Stimulated activated naive B cell treated with anti-CD40 and anti-IgM and Interleukin-4, amounts not matched to agents 10 μg/mL and 1 μg/mL and 100 μg/mL, for 72 hours (primary cell): ENCODE data around the gene KLF15.

Source experiments
- ATAC-seq, 2 donors: fragments of 150-1000 bp; cut with Tn5 transposase; replicated peaks; 2 replicates each; pipeline ENCODE4 v1.10.0; 2021; ENCODE audit warnings: moderate library complexity in 1 of 2
- DNase-seq: peaks from one replicate; pipeline ENCODE4 v3.0.0; 2021
- H3K27ac Mint-ChIP-seq: one replicate; pipeline ENCODE4 v1.8.0; 2022; ENCODE audit warnings: mild to moderate bottlenecking, mixed read lengths
- H3K27me3 Mint-ChIP-seq, 2 donors: one replicate each; pipeline ENCODE4 v1.8.0; 2022; ENCODE audit warnings: mixed read lengths in 2 of 2
- H3K36me3 Mint-ChIP-seq, 2 donors: one replicate each; pipeline ENCODE4 v1.8.0; 2022; ENCODE audit warnings: mixed read lengths in 2 of 2, mild to moderate bottlenecking in 1 of 2
- H3K4me1 Mint-ChIP-seq, 2 donors: one replicate each; pipeline ENCODE4 v1.8.0; 2022; ENCODE audit warnings: mixed read lengths in 2 of 2, mild to moderate bottlenecking in 1 of 2
- H3K4me3 Mint-ChIP-seq, 2 donors: one replicate each; pipeline ENCODE4 v1.8.0; 2022; ENCODE audit warnings: mild to moderate bottlenecking in 2 of 2, mixed read lengths in 2 of 2, moderate library complexity in 1 of 2
- H3K9me3 Mint-ChIP-seq, 2 donors: one replicate each; pipeline ENCODE4 v1.8.0; 2022; ENCODE audit warnings: mixed read lengths in 2 of 2, mild to moderate bottlenecking in 1 of 2

KLF15 gene

DNA sequence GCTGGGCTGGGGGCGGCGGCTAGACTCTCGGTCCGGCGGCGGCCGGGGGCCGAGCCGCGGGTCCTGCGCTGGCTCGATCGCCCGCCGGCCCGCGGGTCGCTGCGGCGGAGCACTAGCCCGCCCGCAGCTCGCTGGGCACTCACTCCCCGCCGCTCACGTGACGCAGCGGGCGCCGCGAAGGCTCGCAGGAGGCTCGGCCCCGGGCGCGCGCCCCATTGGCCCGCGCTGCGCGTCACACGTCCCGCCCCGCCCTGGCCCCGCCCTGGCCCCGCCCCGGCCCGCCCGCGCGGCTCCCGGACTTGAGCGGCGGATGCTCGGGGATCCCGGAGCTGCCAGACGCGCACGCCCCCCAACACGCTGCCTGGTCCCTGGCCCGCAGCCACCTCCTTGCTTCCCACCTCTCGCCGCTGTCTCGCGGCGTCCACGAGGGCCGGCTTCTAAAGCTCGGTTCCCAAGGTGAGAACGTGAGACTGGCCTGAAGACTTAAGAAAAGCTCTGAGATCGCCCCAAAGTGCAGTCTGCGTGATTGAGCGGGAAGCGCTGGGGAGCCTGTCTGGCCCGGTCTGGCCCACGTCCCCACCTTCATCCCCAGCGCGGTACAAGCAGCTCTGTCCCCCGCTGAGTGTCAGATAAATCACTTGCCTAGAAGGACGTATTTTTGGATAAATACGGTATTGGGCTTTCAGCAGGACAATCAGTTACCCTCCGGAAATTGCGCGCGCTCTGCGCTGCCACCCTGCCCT, at the start of gene KLF15:
Gene KLF15 (minus strand): TSS at position 114 of the 743 bp plus-strand sequence. CDS start 4,486 bp downstream, outside the sequence.
- ATAC-seq, result peak; percentile 91 to 95
- no peaks in the 10 kb centered on the region for H3K9me3 Mint-ChIP-seq
- DNase-seq, result peak; percentile 65
- H3K4me1 Mint-ChIP-seq, result peaks cover 5 to 23% of the 10 kb centered on the region in 2 donors
- H3K27ac Mint-ChIP-seq, result peak within 1 kb of the TSS; percentile 60
- peak within 1 kb of the TSS; percentile 85 to 89 for H3K4me3 Mint-ChIP-seq
- no peaks in the 10 kb centered on the region for H3K36me3 Mint-ChIP-seq
- H3K27me3 Mint-ChIP-seq, result peaks cover 50 to 75% of the 10 kb centered on the region in 2 donors

DNA sequence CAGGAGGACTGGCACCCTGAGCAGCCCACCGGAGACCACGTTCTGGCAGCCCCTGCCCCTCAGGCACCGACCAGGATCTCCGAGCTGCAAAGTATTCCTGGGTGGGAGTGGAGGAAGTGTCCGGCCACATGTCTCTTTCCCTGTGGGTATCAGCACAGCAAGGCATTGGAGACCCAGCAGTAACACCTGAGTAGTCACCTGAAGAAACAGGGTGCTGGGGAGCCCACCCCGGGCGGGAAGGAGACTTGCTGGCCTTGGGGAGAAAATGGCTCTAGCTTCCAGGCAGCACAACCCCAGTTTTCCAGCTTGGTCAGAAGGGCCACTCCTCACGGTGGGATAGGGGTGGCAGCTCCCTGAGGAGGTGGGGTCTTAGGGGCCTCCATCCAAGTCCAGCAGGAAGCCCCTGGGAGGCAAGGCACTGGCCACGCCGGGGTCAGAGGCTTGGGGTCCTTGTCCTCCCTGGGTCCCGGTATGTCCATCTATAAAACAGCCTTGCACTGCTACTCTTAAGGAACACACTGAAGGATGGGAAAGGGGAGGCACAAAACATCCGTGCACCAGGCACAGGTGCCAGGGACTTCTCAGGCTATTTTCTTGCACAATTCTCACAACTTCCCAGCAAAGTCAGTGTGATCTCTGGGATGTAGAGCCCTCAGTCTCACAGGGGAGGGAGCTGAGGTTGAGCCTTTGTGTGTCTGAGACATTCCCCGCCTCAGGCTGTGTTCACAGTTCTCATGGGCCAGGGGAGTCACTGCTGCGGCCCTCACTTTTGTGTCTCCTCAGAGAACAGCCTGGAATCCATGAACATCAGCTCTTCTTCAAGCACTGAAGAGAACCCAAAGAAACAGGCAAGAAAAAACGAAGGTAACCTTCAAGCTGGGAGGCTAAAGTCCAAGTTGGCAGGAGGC, 49.4 kb upstream of the KLF15 start:
- no peak for ATAC-seq
- Mint-ChIP-seq H3K9me3 (no peaks in the 10 kb centered on the region), H3K4me3 (no peak overlapping the region), H3K27me3 (peaks cover 53 to 62% of the 10 kb centered on the region in 2 donors), H3K27ac (no peak overlapping the region), H3K36me3 (no peaks in the 10 kb centered on the region), H3K4me1 (no peaks in the 10 kb centered on the region)
- no peak for DNase-seq

DNA sequence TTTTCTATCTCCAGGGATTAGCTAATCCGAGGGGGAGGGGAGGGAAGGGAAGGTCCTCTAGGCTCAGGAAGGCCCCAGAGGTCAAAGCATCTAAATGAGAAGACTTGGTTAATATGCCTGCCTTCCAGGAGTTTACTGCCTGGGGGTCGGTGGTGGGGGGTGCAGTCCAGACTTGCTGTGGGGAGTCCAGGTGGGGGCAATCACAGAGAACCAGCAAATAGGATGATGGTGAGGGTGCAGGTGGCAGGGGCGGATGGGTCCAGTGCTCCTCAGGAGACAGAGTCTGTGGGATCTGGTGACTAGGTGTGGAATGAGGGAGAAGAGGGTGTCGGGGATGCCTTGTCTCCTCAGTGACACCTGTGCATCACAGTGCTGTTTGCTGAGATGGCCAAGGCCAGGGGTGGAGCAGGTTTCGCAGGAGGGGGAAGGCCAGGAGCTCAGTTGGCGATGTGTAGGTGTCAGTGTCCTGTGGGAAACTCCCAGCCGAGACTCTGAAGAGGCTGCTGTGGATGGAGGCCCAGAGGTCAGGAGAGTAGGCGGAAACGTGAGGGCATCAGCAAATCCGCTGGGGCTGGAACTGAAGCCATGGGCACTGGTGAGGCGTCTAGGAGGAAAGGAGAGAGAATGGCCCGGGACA, 45.6 kb upstream of the KLF15 start:
- H3K9me3 Mint-ChIP-seq, result peaks cover 7 to 12% of the 10 kb centered on the region in 2 donors
- DNase-seq, result no peak
- H3K4me3 Mint-ChIP-seq, result no peak overlapping the region
- peaks cover 33 to 36% of the 10 kb centered on the region in 2 donors for H3K27me3 Mint-ChIP-seq
- peaks cover 2 to 8% of the 10 kb centered on the region in 2 donors for H3K36me3 Mint-ChIP-seq
- H3K4me1 Mint-ChIP-seq, result peaks cover 0 to 12% of the 10 kb centered on the region in 2 donors
- ATAC-seq, result no peak
- no peak overlapping the region for H3K27ac Mint-ChIP-seq

DNA sequence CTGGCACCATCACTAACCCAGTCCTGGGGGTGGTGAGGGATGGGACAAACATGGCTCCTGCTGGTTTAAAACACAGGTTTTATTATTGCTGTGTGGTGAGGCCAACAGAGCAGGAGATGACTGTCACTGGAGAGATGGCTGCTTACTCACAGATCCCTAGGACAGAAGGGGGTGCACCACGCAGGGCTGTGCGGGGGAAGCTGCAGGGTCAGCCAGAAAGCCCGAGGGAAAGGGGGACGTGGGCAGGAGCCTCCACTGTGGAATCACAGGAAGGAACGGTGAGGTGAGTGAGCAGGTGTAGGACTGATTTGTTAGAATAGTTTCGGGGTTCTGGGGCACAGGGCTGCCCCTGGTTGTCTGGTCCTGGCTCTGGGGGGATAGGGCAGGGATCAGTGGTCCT, 45.0 kb upstream of the KLF15 start:
- ATAC-seq (no peak), DNase-seq (no peak)
- peaks cover 0 to 12% of the 10 kb centered on the region in 2 donors for H3K4me1 Mint-ChIP-seq
- H3K27ac Mint-ChIP-seq, result no peak overlapping the region
- H3K36me3 Mint-ChIP-seq, result peaks cover 2 to 12% of the 10 kb centered on the region in 2 donors
- H3K9me3 Mint-ChIP-seq, result peaks cover 7 to 17% of the 10 kb centered on the region in 2 donors
- no peak overlapping the region for H3K4me3 Mint-ChIP-seq
- H3K27me3 Mint-ChIP-seq, result peaks cover 33% of the 10 kb centered on the region in 2 donors

DNA sequence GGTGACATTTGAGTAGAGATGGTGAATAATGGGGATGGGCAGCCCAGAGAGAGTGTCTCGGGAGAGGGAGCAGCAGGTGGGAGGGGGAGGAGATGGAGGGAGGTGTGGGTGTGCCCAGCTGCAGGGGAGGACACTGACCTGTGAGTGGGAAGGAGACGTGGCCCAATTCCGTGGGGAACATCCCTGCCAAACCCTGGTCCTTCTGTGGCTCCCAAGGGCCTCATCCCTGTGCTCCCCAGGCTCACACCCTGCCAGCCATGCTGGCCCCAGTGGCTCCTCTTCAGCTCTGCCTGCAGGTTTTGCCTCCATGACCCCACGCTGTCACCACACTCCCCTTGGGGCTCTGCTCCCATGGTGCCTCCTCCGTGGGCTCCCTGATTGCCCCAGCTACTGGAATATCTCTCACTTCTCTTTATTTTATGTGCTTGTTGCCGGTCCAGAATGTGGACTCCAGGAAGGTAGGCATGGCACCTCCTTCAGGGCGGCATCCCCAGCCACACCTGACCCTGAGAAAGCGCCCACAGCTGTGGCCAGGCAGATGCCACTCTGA, 44.5 kb upstream of the KLF15 start:
- H3K27ac Mint-ChIP-seq, result no peak overlapping the region
- H3K4me1 Mint-ChIP-seq, result peaks cover 0 to 12% of the 10 kb centered on the region in 2 donors
- DNase-seq (no peak), ATAC-seq (no peak)
- no peak overlapping the region for H3K4me3 Mint-ChIP-seq
- H3K9me3 Mint-ChIP-seq, result peaks cover 7 to 17% of the 10 kb centered on the region in 2 donors
- peaks cover 29 to 30% of the 10 kb centered on the region in 2 donors for H3K27me3 Mint-ChIP-seq
- peaks cover 2 to 12% of the 10 kb centered on the region in 2 donors for H3K36me3 Mint-ChIP-seq

DNA sequence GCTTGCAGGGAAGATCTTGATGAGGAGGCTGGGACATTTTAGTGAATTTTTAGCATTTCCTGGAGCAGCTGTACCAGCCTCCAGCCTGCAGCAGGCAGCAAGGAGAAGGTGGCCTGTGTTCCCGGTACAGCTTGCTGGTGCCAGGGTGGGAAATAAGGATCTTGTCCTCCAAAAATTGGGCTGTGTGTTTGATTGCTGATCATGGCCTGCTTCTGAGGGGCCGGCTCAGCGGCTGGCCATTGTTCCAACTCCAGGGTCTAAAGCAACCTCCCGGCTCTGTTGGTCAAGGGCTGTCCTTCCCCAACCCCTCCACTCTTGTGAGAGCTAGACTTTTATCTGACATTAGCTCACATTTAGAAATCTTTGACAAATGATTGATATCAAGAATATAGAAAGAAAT, 42.5 kb upstream of the KLF15 start:
- peaks cover 0 to 12% of the 10 kb centered on the region in 2 donors for H3K4me1 Mint-ChIP-seq
- H3K4me3 Mint-ChIP-seq, result no peak overlapping the region
- H3K27me3 Mint-ChIP-seq, result peaks cover 30 to 31% of the 10 kb centered on the region in 2 donors
- ATAC-seq (no peak), DNase-seq (no peak)
- H3K9me3 Mint-ChIP-seq, result peaks cover 7 to 17% of the 10 kb centered on the region in 2 donors
- H3K36me3 Mint-ChIP-seq, result peaks cover 2 to 12% of the 10 kb centered on the region in 2 donors
- peak overlapping the region; percentile 43 for H3K27ac Mint-ChIP-seq

DNA sequence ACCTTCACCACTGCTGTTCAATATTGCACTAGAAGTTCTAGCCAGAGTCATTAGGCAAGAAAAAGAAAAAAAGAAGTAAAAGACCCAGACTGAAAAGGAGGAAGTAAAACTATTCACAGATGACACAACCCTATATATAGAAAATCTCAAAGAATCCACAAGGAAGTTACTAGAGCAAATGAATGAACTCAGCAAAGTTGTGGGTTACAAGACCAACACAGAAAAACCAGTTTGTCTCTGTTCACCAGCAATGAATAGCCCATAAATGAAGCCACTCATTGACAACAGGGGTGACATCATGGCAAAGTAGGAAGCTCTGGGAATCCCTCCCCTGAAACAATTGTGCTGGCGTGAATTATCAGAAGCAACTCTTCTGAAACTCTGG, 42.1 kb upstream of the KLF15 start:
- Mint-ChIP-seq H3K4me1 (peaks cover 0 to 12% of the 10 kb centered on the region in 2 donors), H3K36me3 (peaks cover 2 to 12% of the 10 kb centered on the region in 2 donors), H3K9me3 (peaks cover 7 to 17% of the 10 kb centered on the region in 2 donors), H3K27me3 (peaks cover 32 to 34% of the 10 kb centered on the region in 2 donors), H3K4me3 (no peak overlapping the region), H3K27ac (peak overlapping the region; percentile 43)
- no peak for DNase-seq
- peak; percentile 77 to 91 for ATAC-seq

DNA sequence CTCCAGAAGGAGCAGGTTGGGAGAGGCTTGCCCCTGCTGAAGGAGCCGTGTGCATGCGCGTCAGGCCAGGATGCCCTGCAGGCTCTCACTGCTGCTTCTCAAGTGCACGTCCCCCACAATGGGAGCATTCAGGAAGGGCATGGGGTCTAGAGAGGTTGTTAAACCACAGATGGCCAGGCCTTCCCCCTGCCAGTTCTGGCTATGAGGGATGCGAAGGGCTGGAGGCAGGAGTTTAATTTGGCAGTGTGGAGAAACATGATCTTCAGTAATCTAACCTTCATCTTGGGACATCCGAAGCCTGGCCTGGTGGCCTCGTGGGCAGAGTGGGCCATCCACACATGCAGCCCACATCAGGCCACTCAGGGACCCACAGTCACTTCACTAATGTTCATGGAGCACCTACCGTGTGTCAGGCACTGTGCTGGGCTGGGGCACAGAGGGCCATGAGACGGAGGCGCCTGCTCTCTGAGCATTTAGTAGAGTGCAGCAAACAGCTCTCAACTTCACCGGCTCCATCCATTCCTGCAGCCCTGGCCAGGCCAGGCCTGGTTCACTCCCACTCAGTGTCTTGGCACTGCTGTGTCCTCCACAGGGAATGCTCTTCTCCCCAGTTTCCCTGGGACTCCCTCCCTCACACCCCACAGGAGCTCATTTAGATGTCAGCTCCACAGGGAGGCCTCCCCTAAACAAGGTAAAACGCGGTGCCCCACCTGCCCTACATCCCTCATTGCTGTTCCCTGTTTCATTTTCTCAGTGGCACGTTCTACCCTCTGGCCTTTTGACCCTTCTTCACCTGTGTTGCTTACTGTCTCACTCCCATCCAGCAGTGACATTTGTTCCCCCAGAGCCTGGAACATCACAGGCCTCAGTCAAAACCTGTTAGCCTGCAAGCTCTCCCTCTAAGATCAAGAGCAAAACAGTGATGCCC, 41.5 kb upstream of the KLF15 start:
- H3K4me3 Mint-ChIP-seq, result no peak overlapping the region
- peaks cover 39 to 40% of the 10 kb centered on the region in 2 donors for H3K27me3 Mint-ChIP-seq
- H3K36me3 Mint-ChIP-seq, result peaks cover 2 to 12% of the 10 kb centered on the region in 2 donors
- peaks cover 7 to 17% of the 10 kb centered on the region in 2 donors for H3K9me3 Mint-ChIP-seq
- DNase-seq (no peak), ATAC-seq (peak in 1 of 2 donors; percentile 7)
- peak overlapping the region; percentile 43 for H3K27ac Mint-ChIP-seq
- H3K4me1 Mint-ChIP-seq, result peaks cover 0 to 12% of the 10 kb centered on the region in 2 donors

DNA sequence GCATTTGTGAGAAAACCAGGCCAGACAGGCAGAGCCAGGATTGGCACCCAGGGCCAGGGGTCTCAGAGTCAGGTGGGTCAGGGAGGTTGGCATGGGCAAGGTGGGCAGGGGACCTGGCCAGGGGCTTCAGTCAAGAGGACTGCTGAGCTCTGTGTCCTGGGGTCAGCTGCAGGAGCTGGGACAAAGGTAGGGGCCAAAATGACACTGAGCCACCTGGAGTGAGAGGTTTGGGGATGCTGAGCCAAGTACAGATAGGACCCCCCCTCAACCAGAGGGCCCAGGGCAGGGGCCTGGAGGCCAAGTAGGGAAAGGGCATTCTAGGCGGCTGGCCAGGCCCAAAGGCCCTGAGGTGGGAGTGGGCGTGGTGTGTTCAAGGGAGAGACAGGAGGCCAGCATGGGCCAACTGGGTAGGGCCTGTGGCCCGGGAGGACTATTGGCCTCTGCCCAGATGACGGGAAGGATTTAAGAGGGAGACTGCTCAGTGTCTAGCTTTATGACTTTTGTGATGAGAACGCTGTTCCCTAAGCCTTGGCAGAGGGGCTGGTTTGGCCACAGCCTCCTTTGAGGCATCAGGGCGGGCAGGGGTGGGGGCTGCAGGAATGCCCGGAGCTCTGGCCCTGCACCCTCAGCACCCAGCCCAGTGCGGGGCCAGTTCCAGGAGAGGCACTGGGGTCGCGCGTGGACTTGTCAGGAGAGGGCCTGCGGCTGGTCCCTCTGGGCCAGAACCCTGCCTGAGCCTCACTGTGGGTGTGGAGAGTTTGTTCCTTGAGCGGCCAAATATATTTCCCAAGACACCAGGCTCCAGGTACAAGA, 40.6 kb upstream of the KLF15 start:
- Mint-ChIP-seq H3K27ac (peak overlapping the region; percentile 48), H3K4me3 (no peak overlapping the region), H3K4me1 (peaks cover 0 to 12% of the 10 kb centered on the region in 2 donors), H3K9me3 (peaks cover 7 to 17% of the 10 kb centered on the region in 2 donors), H3K36me3 (peaks cover 2 to 12% of the 10 kb centered on the region in 2 donors), H3K27me3 (peaks cover 44 to 49% of the 10 kb centered on the region in 2 donors)
- DNase-seq (no peak), ATAC-seq (no peak)

DNA sequence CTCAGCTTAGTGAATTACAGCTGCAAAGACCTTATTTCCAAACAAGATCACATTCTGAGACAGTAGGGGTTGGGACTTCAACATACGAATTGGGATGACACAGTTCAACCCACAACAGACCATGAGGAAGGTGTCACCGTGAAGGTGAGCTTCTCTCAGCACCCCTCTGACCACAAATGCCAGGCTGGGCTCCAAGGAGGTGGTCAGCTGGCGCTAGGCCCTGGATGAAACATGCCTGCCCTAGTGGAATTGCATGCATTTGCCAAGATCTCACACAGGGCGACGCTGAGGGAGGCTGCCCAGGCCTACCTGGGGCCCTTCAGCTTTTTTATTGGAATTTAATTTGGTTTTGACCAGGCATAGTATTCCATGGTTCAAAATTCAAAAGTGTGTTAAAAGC, 39.3 kb upstream of the KLF15 start:
- Mint-ChIP-seq H3K36me3 (peaks cover 2 to 12% of the 10 kb centered on the region in 2 donors), H3K27me3 (peaks cover 43 to 55% of the 10 kb centered on the region in 2 donors), H3K27ac (no peak overlapping the region)

DNA sequence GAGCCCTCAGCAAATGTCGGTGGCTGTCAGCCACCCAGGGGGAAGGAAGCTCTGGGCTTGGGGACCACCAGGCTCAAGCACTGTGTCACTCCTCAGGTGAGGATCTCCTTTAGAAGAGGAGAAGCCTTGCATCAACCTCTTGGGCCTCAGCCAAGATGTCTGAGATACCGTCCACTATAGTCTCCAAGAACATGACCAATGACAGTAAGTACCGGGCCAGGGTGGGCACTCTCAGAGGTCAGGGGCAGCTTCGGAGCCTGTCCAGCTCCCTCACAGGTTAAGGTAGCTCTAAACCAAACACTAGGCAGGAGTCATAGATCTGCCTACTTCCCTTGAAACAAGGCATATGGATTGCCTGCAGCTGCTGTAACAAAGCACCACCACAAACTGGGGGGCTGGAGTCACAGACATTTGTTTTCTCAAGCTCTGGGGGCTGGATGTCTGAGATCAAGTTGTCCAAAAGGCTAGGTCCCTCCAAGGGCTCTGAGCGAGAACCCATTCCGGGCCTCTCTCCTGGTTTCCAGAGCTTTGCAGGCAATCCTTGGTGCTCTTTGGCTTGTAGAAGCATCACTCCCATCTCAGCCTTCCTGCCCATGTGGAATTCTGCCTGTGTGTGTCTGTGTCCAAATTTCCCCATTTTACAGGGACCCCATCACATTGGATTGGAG, 38.8 kb upstream of the KLF15 start:
- ATAC-seq, result no peak
- Mint-ChIP-seq H3K9me3 (peaks cover 7 to 17% of the 10 kb centered on the region in 2 donors), H3K4me3 (no peak overlapping the region), H3K36me3 (peaks cover 2 to 12% of the 10 kb centered on the region in 2 donors), H3K4me1 (peaks cover under 1 to 12% of the 10 kb centered on the region in 2 donors), H3K27ac (no peak overlapping the region), H3K27me3 (peaks cover 44 to 60% of the 10 kb centered on the region in 2 donors)
- no peak for DNase-seq

More for the DNA sequence above, 39.3 kb upstream of the KLF15 start:
- no peak for ATAC-seq
- Mint-ChIP-seq H3K4me1 (peaks cover 0 to 12% of the 10 kb centered on the region in 2 donors), H3K4me3 (no peak overlapping the region), H3K9me3 (peaks cover 7 to 17% of the 10 kb centered on the region in 2 donors)
- no peak for DNase-seq

DNA sequence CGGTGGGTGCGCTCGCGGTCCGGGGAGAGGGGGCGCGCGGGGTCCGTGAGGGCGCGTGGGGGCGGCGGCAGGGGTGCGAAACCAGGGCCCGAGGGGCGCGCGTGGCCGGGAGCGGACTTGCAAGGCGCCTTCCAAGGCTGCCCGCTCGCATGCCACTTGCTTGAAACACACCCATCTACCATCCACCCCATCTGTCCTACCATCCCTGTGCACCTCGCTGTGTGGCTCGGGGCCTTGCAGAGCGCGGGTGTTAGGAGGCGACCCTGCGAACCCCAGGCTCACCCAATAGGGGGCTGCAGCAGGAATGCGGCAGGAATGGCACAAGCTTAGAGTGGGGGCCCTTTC, 37.7 kb upstream of the KLF15 start:
- H3K36me3 Mint-ChIP-seq, result peaks cover 2 to 10% of the 10 kb centered on the region in 2 donors
- ATAC-seq (no peak), DNase-seq (no peak)
- H3K9me3 Mint-ChIP-seq, result peaks cover 7 to 14% of the 10 kb centered on the region in 2 donors
- no peak overlapping the region for H3K27ac Mint-ChIP-seq
- no peak overlapping the region for H3K4me3 Mint-ChIP-seq
- peaks cover 51 to 69% of the 10 kb centered on the region in 2 donors for H3K27me3 Mint-ChIP-seq
- peaks cover 9 to 16% of the 10 kb centered on the region in 2 donors for H3K4me1 Mint-ChIP-seq
